ENCODE data around the gene PTPRM. TPM values are rescaled to one million over a fixed set of nuclear protein-coding genes. Genes with fewer than 3 reads are reported as not detected.

PTPRM gene
- total RNA-seq, 4 donors from 2014 or later: 21.4 to 41.8 (median 29.6) TPM

DNA sequence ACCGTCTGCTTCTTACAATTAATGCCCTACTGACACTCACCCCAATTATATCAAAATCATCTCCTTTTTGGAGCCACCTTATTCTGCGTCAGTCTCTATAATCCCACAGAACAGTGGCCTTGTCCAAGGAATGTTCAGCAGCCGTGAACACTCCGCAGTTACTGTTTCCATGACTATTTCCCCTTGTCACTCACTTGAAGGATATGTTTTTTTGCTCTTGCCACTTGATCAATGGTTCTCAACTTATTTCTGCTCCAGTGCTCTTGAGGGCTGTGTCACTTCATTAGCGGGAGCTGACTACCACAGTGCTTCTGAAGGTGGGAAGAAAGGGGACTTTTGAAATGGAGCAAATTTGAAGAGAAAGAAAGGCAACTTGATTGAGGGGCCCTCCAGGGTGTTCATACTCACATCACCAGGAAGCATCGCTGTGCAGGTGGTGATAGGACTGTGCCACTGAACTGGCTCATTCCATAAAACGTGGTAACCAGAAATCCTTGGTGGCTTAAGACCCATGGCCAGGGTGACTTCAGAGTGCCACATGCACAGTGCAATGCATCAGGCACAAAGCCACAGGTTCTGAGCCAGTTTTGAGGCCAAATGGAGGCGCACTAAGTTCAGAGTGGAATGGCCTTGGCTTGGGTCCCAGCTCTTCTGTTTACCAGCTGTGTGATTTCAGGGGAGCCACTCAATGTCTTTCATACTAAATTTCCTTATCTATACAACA lies 721.5 kb downstream of the PTPRM start:
- no peak for TF ChIP-seq POLR2A (IDR thresholded peaks at IDR 0.05)
- TF ChIP-seq, protein P1, sequence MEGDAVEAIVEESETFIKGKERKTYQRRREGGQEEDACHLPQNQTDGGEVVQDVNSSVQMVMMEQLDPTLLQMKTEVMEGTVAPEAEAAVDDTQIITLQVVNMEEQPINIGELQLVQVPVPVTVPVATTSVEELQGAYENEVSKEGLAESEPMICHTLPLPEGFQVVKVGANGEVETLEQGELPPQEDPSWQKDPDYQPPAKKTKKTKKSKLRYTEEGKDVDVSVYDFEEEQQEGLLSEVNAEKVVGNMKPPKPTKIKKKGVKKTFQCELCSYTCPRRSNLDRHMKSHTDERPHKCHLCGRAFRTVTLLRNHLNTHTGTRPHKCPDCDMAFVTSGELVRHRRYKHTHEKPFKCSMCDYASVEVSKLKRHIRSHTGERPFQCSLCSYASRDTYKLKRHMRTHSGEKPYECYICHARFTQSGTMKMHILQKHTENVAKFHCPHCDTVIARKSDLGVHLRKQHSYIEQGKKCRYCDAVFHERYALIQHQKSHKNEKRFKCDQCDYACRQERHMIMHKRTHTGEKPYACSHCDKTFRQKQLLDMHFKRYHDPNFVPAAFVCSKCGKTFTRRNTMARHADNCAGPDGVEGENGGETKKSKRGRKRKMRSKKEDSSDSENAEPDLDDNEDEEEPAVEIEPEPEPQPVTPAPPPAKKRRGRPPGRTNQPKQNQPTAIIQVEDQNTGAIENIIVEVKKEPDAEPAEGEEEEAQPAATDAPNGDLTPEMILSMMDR (IDR thresholded peaks at IDR 0.05): no peak
- no peak overlapping the region for H3K4me3 ChIP-seq (ENCODE audit: low read depth, poor library complexity, severe bottlenecking)
- no peak for DNase-seq (ENCODE audit: low spot score in 2 of 2)
- intact Hi-C loops (cut with DNase I; ENCODE audit: low total_unique reads): no loop called here
- WGBS, 2 donors: 93 to 95% methylated on average over 8 of the region's 8 CpGs

DNA sequence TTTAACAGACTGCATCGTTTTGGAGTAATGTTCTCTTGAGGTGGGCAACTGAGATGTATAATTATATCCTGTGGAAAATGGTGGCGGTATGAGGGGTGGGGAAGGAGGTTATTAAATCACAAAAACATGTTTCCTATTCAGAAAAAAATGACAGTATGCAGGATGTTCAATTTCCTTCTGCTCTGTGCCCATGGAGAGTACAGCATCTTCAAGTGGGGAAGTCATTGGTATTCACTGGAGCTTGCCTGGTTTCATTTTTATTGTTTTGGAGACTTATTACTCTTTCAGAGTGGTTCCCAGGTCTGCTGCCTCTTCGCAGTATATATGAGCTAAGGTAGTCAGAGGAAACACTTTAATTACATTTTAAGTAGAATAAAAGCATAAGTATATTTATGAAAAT lies 723.3 kb downstream of the PTPRM start:
- no peak overlapping the region for H3K4me3 ChIP-seq (ENCODE audit: low read depth, poor library complexity, severe bottlenecking)
- no peak for DNase-seq (ENCODE audit: low spot score in 2 of 2)
- intact Hi-C loops (cut with DNase I; ENCODE audit: low total_unique reads): loop anchor here (5.0 kb wide), 1 partner anchor 1927 kb away; no protein-coding TSS in a partner anchor
- TF ChIP-seq POLR2A (IDR thresholded peaks at IDR 0.05): no peak
- TF ChIP-seq, protein P1 (IDR thresholded peaks at IDR 0.05): no peak
- WGBS, 2 donors: 62 to 63% methylated on average over 3 of the region's 3 CpGs

DNA sequence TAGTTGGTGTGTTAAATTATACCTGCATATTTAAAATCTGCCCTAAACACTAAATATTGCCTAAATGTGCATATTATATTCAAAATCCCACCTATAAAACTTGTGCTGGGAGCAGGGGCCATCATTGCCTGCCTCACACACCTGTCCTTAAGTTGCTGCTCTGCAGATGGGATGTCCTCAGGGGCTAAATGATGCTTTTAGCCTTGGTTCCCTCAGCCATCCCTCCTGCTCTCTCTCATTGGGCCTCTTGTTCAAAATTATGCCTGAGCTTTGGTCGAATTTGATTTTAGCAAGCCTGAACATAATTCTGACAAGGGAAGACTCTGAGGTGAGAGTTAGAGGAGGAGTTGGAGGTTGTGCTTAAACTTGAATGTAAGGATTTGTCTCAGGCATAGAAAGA lies 723.8 kb downstream of the PTPRM start:
- no peak for DNase-seq (ENCODE audit: low spot score in 2 of 2)
- no peak overlapping the region for H3K4me3 ChIP-seq (ENCODE audit: low read depth, poor library complexity, severe bottlenecking)
- TF ChIP-seq, protein P1 (IDR thresholded peaks at IDR 0.05): no peak
- no peak for TF ChIP-seq POLR2A (IDR thresholded peaks at IDR 0.05)
- 38% methylated on average over 1 of the region's 1 CpG for WGBS, 2 donors
- intact Hi-C loops (cut with DNase I; ENCODE audit: low total_unique reads): loop anchor here (5.0 kb wide), 1 partner anchor 1926 kb away; no protein-coding TSS in a partner anchor

DNA sequence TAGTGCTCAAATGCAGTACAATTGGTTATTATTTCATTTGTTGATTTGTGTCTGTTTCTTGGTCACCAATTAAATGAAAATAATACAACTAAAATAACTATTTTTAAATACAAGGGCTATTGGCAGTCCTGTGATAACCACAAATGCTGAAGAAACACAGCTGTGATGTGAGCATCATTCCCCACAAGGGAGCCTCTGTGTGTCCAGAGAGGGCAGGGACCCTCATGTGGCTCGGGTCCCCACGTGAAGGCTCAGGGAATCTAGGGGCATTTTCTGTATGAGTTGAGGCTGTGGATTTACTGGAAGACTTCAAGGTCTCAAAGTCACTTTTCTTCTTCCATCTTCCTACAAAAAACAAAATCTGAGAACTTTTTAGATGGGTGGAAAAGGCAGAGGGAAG lies 726.1 kb downstream of the PTPRM start:
- intact Hi-C loops (cut with DNase I; ENCODE audit: low total_unique reads): loop anchor here (5.0 kb wide), 1 partner anchor 1924 kb away; no protein-coding TSS in a partner anchor
- no peak for DNase-seq (ENCODE audit: low spot score in 2 of 2)
- no peak overlapping the region for H3K4me3 ChIP-seq (ENCODE audit: low read depth, poor library complexity, severe bottlenecking)
- 55 to 64% methylated on average over 2 of the region's 2 CpGs for WGBS, 2 donors
- TF ChIP-seq, protein P1 (IDR thresholded peaks at IDR 0.05): no peak
- TF ChIP-seq POLR2A (IDR thresholded peaks at IDR 0.05): no peak

DNA sequence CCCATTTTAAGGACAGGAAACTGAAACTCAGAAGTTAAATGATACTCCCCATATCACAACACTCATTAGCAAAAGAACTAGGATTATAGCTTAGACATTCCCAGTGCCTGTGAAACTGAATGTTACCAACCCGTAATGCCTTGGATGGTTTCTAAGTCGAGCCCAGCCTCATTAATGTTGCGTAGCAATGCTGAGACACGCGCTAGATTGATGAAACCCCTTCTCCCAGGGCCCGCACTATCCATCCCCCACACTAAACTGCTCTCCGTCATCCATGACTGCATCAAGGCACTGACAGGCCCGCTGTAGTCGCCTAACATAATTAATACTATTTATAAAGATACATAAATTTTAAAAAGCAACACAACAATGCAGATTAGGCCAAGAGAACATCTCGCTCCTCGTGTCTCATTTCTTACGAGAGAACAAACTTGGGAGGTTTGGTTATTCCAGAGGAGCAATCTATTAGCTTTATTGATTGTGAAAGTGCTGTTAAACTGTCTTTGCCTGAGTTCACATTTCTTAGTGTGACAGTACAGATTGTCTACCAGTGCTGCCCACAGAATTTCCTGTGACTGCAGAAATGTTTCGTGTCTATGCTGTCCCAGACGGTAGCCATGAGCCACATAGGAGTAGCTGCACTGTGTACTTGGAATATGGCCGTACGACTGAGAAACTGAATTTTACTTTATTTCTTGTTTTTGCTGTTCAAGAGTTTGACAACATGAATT lies 729.9 kb downstream of the PTPRM start:
- no peak overlapping the region for H3K4me3 ChIP-seq (ENCODE audit: low read depth, poor library complexity, severe bottlenecking)
- WGBS, 2 donors: 92 to 93% methylated on average over 16 of the region's 16 CpGs
- intact Hi-C loops (cut with DNase I; ENCODE audit: low total_unique reads): no loop called here
- TF ChIP-seq, protein P1 (IDR thresholded peaks at IDR 0.05): no peak
- no peak for TF ChIP-seq POLR2A (IDR thresholded peaks at IDR 0.05)
- DNase-seq (ENCODE audit: low spot score in 2 of 2): no peak

All from lower leg skin (tissue), 4 donors.